SH-SY5Y (cell line): ENCODE measurements around the gene ABCA7.

Experiments
- GATA2 ChIP-seq: IDR thresholded peaks from 2 replicates; pipeline ENCODE4 v1.6.1; 2011; ENCODE audit warnings: mild to moderate bottlenecking, low read depth, low read length
- GATA3 ChIP-seq: IDR thresholded peaks from 2 replicates; pipeline ENCODE4 v1.6.1; 2011; ENCODE audit warnings: low read depth, mild to moderate bottlenecking, low read length, moderate library complexity

GRCh38 chr19:993831-994393, 46.0 kb upstream of the ABCA7 start:
- TF ChIP-seq GATA2 (no peak), GATA3 (no peak)
